KOPT-K1 (cell line): Measurements from ENCODE around the gene FYTTD1.

Source experiments
- H3K27ac ChIP-seq: fragments of 200-600 bp; sonication (generic); 2 replicates; pipeline ENCODE4 v1.5.1; 2016; ENCODE audit warnings: antibody characterized with exemption, mild to moderate bottlenecking, low read depth, low read length; ENCODE audit not compliant: poor library complexity, severe bottlenecking
- H3K36me3 ChIP-seq: fragments of 200-600 bp; sonication (generic); 2 replicates; pipeline ENCODE4 v1.5.1; 2017; ENCODE audit warnings: antibody characterized with exemption, mild to moderate bottlenecking, low read length, moderate library complexity; ENCODE audit not compliant: insufficient read depth
- H3K9me3 ChIP-seq: fragments of 200-600 bp; sonication (generic); 2 replicates; pipeline ENCODE4 v1.5.1; 2017; ENCODE audit warnings: antibody characterized with exemption, low read length, mild to moderate bottlenecking; ENCODE audit not compliant: insufficient read depth, poor library complexity, severe bottlenecking

The FYTTD1 gene

GRCh38 chr3:197752107-197752506 is 2.4 kb downstream of the FYTTD1 start:
- Histone ChIP-seq H3K36me3 (no peaks in the 10 kb centered on the region), H3K9me3 (no peaks in the 10 kb centered on the region), H3K27ac (no peak overlapping the region)

- Histone ChIP-seq H3K36me3 (no peaks in the 10 kb centered on the region; the same call in 1 of the 2 replicates), H3K9me3 (no peaks in the 10 kb centered on the region), H3K27ac (no peak overlapping the region)
These were observed 3.6 kb downstream of the FYTTD1 start for GRCh38 chr3:197753263-197753662.

DNA sequence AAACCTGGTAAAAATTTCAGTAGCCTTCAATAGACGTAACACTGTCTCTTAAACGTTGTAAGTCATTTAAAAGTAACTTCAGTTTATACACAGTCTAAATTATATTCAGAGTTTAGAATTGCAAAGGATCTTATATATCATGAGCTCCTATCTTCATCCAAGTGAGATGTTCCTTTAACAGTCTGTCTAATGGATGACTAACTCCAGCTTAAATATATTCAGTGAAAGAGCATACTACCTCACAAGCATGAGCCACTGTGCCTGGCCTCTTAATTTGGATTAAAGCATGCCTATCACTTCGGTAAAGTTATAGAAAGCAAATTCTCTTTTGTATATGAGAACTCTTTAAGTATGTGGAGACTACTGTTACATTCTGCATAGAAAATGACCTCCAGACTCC is 7.0 kb downstream of the FYTTD1 start:
- Histone ChIP-seq H3K27ac (no peak overlapping the region), H3K36me3 (peaks cover 12% of the 10 kb centered on the region; the same call in 1 of the 2 replicates), H3K9me3 (no peaks in the 10 kb centered on the region)

- Histone ChIP-seq H3K36me3 (peaks cover 12% of the 10 kb centered on the region; the same call in 1 of the 2 replicates), H3K27ac (no peak overlapping the region), H3K9me3 (no peaks in the 10 kb centered on the region)
These were observed 8.8 kb downstream of the FYTTD1 start for GRCh38 chr3:197758512-197758911.

DNA sequence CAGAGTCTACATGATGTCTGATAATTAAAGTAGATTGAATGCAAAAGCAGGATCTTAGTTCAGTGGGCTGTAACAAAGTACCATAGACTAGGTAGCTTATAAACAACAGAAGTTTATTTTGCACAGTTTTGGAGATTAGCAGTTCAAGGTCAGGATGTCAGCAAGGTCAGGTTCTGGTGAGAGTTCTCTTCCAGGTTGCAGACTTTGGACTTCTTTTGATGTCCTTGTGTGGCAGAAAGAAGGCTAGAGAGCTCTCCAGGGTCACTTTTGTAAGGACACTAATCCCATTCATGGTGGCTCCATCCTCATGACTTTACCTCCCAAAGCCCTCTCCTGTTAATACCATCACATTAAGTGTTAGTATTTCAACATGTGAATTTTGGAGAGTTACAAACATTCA is 12.1 kb downstream of the FYTTD1 start:
- peaks cover 12% of the 10 kb centered on the region; the same call in 1 of the 2 replicates for H3K36me3 ChIP-seq
- no peak overlapping the region for H3K27ac ChIP-seq
- no peaks in the 10 kb centered on the region for H3K9me3 ChIP-seq

- Histone ChIP-seq H3K27ac (no peak overlapping the region), H3K36me3 (peaks cover 43% of the 10 kb centered on the region), H3K9me3 (no peaks in the 10 kb centered on the region)
These were observed 25.6 kb downstream of the FYTTD1 start for GRCh38 chr3:197775317-197775716.

DNA sequence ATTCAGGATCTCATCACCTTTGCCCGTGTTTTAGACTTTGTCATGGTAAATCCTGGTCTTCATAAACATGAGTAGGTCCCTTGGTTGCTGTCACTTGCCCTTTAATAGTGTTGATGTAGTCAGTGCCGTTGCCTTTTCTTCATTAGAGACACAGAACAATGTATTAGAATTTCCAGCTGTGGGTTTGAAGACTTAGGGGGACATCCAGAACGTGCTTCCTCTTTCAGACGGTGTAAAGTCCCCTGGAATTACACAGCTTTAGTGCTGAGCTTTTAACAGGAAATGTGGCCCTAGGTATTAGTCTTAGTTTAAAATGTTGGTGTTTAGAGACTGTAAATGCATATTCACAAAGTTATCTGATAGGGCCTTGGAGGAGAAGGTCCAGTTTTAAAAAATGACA is 32.5 kb downstream of the FYTTD1 start:
- Histone ChIP-seq H3K36me3 (peaks cover 28% of the 10 kb centered on the region), H3K9me3 (no peaks in the 10 kb centered on the region), H3K27ac (no peak overlapping the region)

DNA sequence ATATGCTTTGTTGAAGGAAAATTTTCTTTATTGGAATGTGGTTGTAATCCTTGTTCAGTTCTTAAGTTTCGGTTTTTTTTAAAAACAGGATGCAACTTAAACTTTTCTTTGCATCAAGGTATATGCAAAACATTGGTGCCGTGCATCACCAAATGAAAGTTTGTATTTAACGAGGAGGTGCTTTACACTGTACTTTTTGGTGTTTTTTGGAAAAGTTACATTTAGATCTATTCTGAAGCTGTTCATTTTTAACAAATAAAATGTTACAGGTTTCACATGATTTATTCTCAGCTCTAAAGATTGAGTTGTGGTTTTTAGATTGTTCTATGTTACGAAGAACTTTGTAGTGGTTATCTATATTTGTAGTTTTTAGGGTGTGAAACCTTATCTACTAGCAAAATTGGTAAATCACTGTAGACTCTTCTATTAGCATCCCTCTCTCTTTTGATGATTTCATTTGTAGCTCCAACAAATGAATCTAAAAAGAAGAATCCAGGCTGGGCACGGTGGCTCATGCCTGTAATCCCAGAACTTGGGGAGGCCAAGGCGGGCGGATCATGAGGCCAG is 34.4 kb downstream of the FYTTD1 start:
- H3K36me3 ChIP-seq: peaks cover 14% of the 10 kb centered on the region; the same call in 1 of the 2 replicates
- H3K27ac ChIP-seq: no peak overlapping the region
- H3K9me3 ChIP-seq: no peaks in the 10 kb centered on the region

GRCh38 chr3:197787412-197787811 is 37.7 kb downstream of the FYTTD1 start:
- Histone ChIP-seq H3K9me3 (no peaks in the 10 kb centered on the region), H3K36me3 (0 out of 2 replicates have a peak, but pooled peaks cover under 1% of the 10 kb centered on the region), H3K27ac (no peak overlapping the region)

DNA sequence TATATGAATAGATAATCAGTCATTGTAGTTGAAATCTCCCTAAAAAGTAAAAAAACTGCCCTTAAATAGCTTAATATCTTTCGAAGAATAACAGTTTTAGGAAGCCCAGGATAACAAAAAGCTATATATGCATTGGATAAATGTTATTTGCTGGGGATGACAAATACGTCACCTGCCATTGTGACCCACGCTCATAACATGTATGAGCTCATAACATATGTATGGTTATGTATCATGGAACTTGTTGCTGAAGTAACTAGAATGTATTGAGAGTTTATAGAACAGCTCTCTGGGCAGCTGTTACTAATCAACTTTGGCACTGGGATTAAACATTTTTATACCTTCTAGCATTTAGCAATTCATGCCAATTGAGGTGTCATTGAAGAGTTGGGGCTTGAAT is 39.6 kb downstream of the FYTTD1 start:
- H3K9me3 ChIP-seq: no peaks in the 10 kb centered on the region
- no peaks in the 10 kb centered on the region for H3K36me3 ChIP-seq
- no peak overlapping the region for H3K27ac ChIP-seq

DNA sequence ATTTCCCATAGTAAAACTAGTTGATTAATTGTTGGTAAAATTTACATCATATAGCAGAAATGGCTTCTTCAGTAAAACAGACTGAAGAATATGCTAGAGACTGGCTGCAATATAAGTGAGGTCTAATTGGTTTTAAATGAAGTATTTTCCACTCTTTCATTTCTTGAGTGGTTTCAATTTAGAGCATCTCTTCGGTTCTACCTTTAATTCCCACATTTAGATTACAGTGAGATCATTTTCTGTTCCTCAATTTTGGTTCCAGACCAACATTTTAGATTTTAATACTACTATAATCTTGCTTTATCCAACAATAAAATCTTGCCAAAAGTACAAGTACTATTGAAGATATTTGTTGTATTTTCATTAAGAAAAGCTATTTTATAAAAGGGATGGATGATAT is 40.4 kb downstream of the FYTTD1 start:
- no peaks in the 10 kb centered on the region for H3K9me3 ChIP-seq
- H3K27ac ChIP-seq: no peak overlapping the region
- no peaks in the 10 kb centered on the region for H3K36me3 ChIP-seq

- peak within 1 kb of the TSS; percentile 86 for H3K27ac ChIP-seq
- H3K9me3 ChIP-seq: no peaks in the 10 kb centered on the region
- H3K36me3 ChIP-seq: no peaks in the 10 kb centered on the region
These were observed 41.6 kb downstream of the FYTTD1 start, which contains the start of gene LRCH3 for GRCh38 chr3:197791113-197791891. TSS of gene LRCH3 (plus strand) at chr3:197791254. CDS start at chr3:197791279, 25 bp downstream.

DNA sequence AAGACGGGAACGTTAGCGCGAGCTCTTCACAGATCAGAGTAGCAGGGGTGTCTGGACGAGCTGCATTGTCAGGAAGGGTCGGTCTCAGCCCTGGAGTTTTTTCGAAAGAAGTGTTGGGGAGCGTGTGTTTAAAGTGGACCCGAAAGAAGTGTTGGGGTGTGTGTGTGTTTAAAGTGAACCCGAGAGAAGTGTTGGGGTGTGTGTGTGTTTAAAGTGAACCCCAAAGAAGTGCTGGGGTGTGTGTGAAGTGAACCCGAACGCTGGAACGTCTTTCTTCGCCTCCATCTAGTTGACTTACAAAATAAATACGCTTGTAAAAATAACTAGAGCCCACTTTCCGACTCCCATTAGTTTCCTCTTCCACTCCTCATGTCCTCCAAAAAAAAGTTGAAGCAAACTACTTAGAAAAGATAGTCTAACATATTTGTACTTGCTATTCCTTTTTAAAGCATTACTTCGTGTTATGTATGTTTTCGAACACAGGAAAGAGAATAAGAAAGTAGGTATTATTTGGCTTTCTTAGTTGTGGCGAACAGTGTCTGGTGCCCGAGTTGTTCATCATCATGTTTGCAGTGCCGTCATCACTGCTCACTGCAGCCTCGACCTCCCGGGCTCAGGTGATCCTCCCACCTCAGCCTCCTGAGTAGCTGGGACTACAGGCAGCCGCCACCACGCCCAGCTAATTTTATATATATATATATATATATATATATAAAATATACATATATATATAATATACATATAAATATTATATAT is 42.4 kb downstream of the FYTTD1 start:
- Histone ChIP-seq H3K36me3 (no peaks in the 10 kb centered on the region), H3K27ac (peak overlapping the region; percentile 86), H3K9me3 (no peaks in the 10 kb centered on the region)

DNA sequence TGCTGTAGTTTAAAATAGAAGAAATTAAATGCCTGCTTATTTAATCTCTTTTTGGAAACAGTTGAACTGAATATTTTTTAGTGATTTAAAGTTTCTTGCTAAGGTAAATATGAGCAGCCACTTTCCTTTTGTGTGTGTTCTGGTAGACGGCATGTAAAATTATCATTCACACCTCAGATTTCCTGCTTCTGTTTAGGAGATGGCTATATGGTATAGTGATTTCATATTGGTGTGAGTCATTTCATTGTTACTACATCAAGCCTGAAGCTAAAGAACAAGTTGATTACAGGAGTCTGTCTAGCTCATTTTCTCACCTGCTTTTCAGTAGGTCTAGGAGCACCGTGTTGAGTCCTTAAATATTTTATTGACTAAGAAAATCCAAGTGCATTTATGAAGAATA is 43.6 kb downstream of the FYTTD1 start:
- Histone ChIP-seq H3K9me3 (no peaks in the 10 kb centered on the region), H3K36me3 (no peaks in the 10 kb centered on the region), H3K27ac (no peak overlapping the region)

DNA sequence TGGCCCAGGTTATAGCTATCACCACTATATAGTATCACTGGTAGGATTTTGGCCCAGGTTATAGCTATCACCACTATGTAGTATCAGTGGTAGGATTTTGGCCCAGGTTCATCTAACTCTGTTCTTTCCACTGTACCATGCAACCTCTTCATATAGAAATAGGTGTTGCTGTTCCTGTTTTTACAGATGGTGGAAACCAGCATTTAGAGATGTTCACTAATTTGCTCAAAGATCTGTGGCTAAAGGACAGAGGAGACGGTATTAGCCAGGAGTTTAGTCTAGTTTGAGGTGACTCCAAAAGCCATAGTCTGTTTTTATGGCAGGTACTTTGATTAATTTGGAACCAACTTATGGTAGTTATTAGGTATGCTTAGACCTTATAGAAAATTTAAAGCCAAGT is 44.4 kb downstream of the FYTTD1 start:
- Histone ChIP-seq H3K9me3 (no peaks in the 10 kb centered on the region), H3K36me3 (no peaks in the 10 kb centered on the region), H3K27ac (no peak overlapping the region)
